GM12872 (cell line): Measurements from ENCODE around the gene ACSL5.

Experiments used
- CTCF ChIP-seq: IDR thresholded peaks from 3 replicates; pipeline ENCODE4 v1.5.1; 2011; ENCODE audit warnings: low read depth, mild to moderate bottlenecking, low read length, moderate library complexity; ENCODE audit not compliant: insufficient read depth

ACSL5 gene

GRCh38 chr10:112395809-112396530 is 22.1 kb downstream of the ACSL5 start:
- TF ChIP-seq CTCF = no peak

GRCh38 chr10:112397592-112397991 is 23.7 kb downstream of the ACSL5 start:
- TF ChIP-seq CTCF = no peak

- TF ChIP-seq CTCF = no peak
Measured at GRCh38 chr10:112402917-112403316, 29.0 kb downstream of the ACSL5 start.

- TF ChIP-seq CTCF = no peak
Measured at GRCh38 chr10:112404617-112405016, 30.7 kb downstream of the ACSL5 start.

- TF ChIP-seq CTCF = no peak
Measured at GRCh38 chr10:112407696-112408095, 33.8 kb downstream of the ACSL5 start.

- no peak for TF ChIP-seq CTCF
Measured at GRCh38 chr10:112409299-112409698, 35.4 kb downstream of the ACSL5 start.

- no peak for TF ChIP-seq CTCF
Measured at GRCh38 chr10:112409755-112410154, 35.8 kb downstream of the ACSL5 start.
